ENCODE data around the gene TMEM243. TPM values are rescaled to one million over a fixed set of nuclear protein-coding genes. Genes with fewer than 3 reads are reported as not detected.

TMEM243 gene
- total RNA-seq, 1 experiment from 2014 or later = 23.5 TPM

GRCh38 chr7:87231711-87232110 is 12.2 kb upstream of the TMEM243 start:
- no peak for DNase-seq
- Histone ChIP-seq H3K4me1 (ENCODE audit: insufficient read depth, low read length) (no peaks in the 10 kb centered on the region), H4K20me1 (ENCODE audit: control insufficient read depth, insufficient read depth, insufficient read length) (no peaks in the 10 kb centered on the region), H3K4ac (ENCODE audit: low read depth, low read length) (no peak overlapping the region), H3K23me2 (ENCODE audit: insufficient read length, low read depth, low read length, poor library complexity, severe bottlenecking) (no peaks in the 10 kb centered on the region), H3K79me2 (ENCODE audit: insufficient read depth, low read length) (no peaks in the 10 kb centered on the region), H4K5ac (ENCODE audit: insufficient read length, low read depth, low read length) (no peak overlapping the region), H4K91ac (ENCODE audit: insufficient read length, low read depth, low read length) (no peak overlapping the region), H3K9ac (ENCODE audit: extremely low read depth, insufficient read length, low read length) (no peak overlapping the region), H2AFZ (ENCODE audit: low read length) (no peak overlapping the region), H2BK120ac (ENCODE audit: low read depth, low read length, poor library complexity, severe bottlenecking) (no peak overlapping the region), H3K23ac (ENCODE audit: insufficient read length, low read depth, low read length) (no peak overlapping the region), H2AK5ac (ENCODE audit: insufficient read length, low read length) (no peak overlapping the region), H3K4me2 (ENCODE audit: insufficient read depth, insufficient read length, low read length) (no peak overlapping the region), H4K8ac (replicated peaks; ENCODE audit: insufficient read length, low read depth, low read length) (no peak overlapping the region), H3K56ac (ENCODE audit: insufficient read length, low read depth, low read length) (no peak overlapping the region), H2BK15ac (ENCODE audit: low read depth, low read length) (no peak overlapping the region), H2BK12ac (ENCODE audit: insufficient read length, low read depth, low read length) (no peak overlapping the region), H2BK5ac (ENCODE audit: insufficient read length, low read length) (no peak overlapping the region), H3K14ac (ENCODE audit: insufficient read depth, low read length) (no peak overlapping the region), H3K27ac (ENCODE audit: insufficient read length, low read depth, low read length) (no peak overlapping the region), H3K79me1 (ENCODE audit: insufficient read depth, low read depth, low read length, poor library complexity, severe bottlenecking) (no peaks in the 10 kb centered on the region), H3K9me3 (ENCODE audit: control insufficient read depth, low read depth, low read length) (no peaks in the 10 kb centered on the region), H2BK20ac (ENCODE audit: low read depth, low read length, poor library complexity, severe bottlenecking) (no peak overlapping the region), H3T11ph (ENCODE audit: low read length) (no peak overlapping the region), H3K18ac (ENCODE audit: insufficient read length, low read depth, low read length) (no peak overlapping the region), H3K27me3 (ENCODE audit: insufficient read depth, low read length) (no peaks in the 10 kb centered on the region)
- H3K36me3 Mint-ChIP-seq (ENCODE audit: insufficient read depth in 1 of 3, low read depth in 3 of 3) = no peaks in the 10 kb centered on the region
- no peaks in the 10 kb centered on the region for H3K4me1 Mint-ChIP-seq
- peaks cover 10% of the 10 kb centered on the region for H3K27me3 Mint-ChIP-seq (ENCODE audit: low read depth)
- H3K9me3 Mint-ChIP-seq = no peaks in the 10 kb centered on the region; a peak in 1 of 5 replicates
- H3K27ac Mint-ChIP-seq = no peak overlapping the region
- no peak for TF ChIP-seq CTCF (conservative IDR thresholded peaks at IDR 0.05)
- no peak overlapping the region for H3K4me3 Mint-ChIP-seq
